ENCODE measurements around the gene DSE.

DNA sequence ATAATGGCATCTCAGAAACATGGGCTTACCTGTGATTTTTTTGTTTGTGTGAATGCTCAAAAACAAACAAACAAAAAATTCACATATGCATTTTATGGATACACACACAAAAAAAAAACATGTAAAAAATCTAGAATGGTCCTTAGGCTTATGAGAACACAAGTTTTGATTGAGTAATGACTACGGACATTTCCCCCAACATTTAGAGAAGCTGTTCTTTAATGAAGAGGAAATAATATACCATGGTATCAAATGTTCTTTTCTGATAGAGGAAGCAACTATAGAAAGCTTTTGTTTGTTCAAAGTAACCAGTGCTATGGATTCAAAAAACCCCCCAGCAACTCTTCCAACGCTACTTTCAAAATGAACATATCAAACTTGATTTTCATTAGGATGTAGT, 81.8 kb downstream of the DSE start:
- TF ChIP-seq GATA2 (IDR thresholded peaks at IDR 0.05; ENCODE audit: low read depth, low read length) (no peak), GATA3 (IDR thresholded peaks at IDR 0.05; ENCODE audit: low read depth, low read length) (no peak)

Data from SH-SY5Y (cell line).